ENCODE results near the gene RBM4B. TPM values are rescaled to one million over a fixed set of nuclear protein-coding genes. Genes with fewer than 3 reads are reported as not detected.

The RBM4B gene
- total and polyA plus RNA-seq, 2 of the 13 experiments (the other 11 are each of a cell fraction or from before 2014, with no cell fraction given), result 25.8 to 32.4 TPM

- peak; percentile 70; the same call in 1 of the 2 replicates for TF ChIP-seq SALL2 (CRISPR knock-in tag; IDR thresholded peaks at IDR 0.05)
- TF ChIP-seq ZNF383 (CRISPR knock-in tag; IDR thresholded peaks at IDR 0.05; ENCODE audit: borderline replicate concordance), result no peak
- TF ChIP-seq ZNF143 (CRISPR knock-in tag; IDR thresholded peaks at IDR 0.05), result no peak
- TF ChIP-seq SNAPC2 (CRISPR knock-in tag; IDR thresholded peaks at IDR 0.05), result no peak
- no peak for TF ChIP-seq ZNF296 (CRISPR knock-in tag; conservative IDR thresholded peaks at IDR 0.05)
- TF ChIP-seq KDM5B (CRISPR knock-in tag; IDR thresholded peaks at IDR 0.05; ENCODE audit: borderline replicate concordance), result peak; percentile 93
- no peak for TF ChIP-seq CENPX (CRISPR knock-in tag; IDR thresholded peaks at IDR 0.05)
- TF ChIP-seq SRSF1 (optimal IDR thresholded peaks at IDR 0.05; ENCODE audit: low read depth, low read length), result no peak
- TF ChIP-seq XRCC5 (optimal IDR thresholded peaks at IDR 0.05; ENCODE audit: low read length), result peak; percentile 17
- TF ChIP-seq ARNT (IDR thresholded peaks at IDR 0.05), result no peak
- TF ChIP-seq RXRA (CRISPR knock-in tag; IDR thresholded peaks at IDR 0.05), result 0 out of 2 replicates have a peak, but pooled peaks have one; percentile 35
- TF ChIP-seq ZHX1 (CRISPR knock-in tag; IDR thresholded peaks at IDR 0.05; ENCODE audit: low read depth), result peak; percentile 76; the same call in 1 of the 2 replicates
- no peak for TF ChIP-seq ADNP (CRISPR knock-in tag; IDR thresholded peaks at IDR 0.05)
- peak; percentile 96 for TF ChIP-seq NFYC (CRISPR knock-in tag; IDR thresholded peaks at IDR 0.05)
- no peak; the same call in 1 of the 2 replicates for TF ChIP-seq NR2C2 (CRISPR knock-in tag; IDR thresholded peaks at IDR 0.05; ENCODE audit: borderline replicate concordance)
- TF ChIP-seq ZNF747 (CRISPR knock-in tag; IDR thresholded peaks at IDR 0.05; ENCODE audit: borderline replicate concordance), result peak; percentile 20; the same call in 1 of the 2 replicates
- TF ChIP-seq SNAI1 (CRISPR knock-in tag; IDR thresholded peaks at IDR 0.05; ENCODE audit: borderline replicate concordance), result no peak
- 0 out of 2 replicates have a peak, but pooled peaks have one; percentile 11 for TF ChIP-seq ZC3H4 (CRISPR knock-in tag; IDR thresholded peaks at IDR 0.05; ENCODE audit: borderline replicate concordance)
- TF ChIP-seq HCFC1 (IDR thresholded peaks at IDR 0.05; ENCODE audit: low read depth, low read length), result peak; percentile 27; the same call in 1 of the 2 replicates
- 0 out of 2 replicates have a peak, but pooled peaks have one; percentile 3 for TF ChIP-seq ZNF256 (CRISPR knock-in tag; conservative IDR thresholded peaks at IDR 0.05)
- no peak; the same call in none of the 2 replicates for TF ChIP-seq BORCS8-MEF2B (CRISPR knock-in tag; IDR thresholded peaks at IDR 0.05)
- no peak for TF ChIP-seq ZFP1 (CRISPR knock-in tag; IDR thresholded peaks at IDR 0.05)
- no peak for TF ChIP-seq ZNF432 (CRISPR knock-in tag; IDR thresholded peaks at IDR 0.05; ENCODE audit: borderline replicate concordance)
- TF ChIP-seq MAX (IDR thresholded peaks at IDR 0.05), result peak; percentile 92
- TF ChIP-seq FOXA1 (IDR thresholded peaks at IDR 0.05), result no peak
- no peak for TF ChIP-seq FOXA1 (CRISPR knock-in tag; IDR thresholded peaks at IDR 0.05)
- peak; percentile 67; the same call in 1 of the 2 replicates for TF ChIP-seq PHF20 (CRISPR knock-in tag; IDR thresholded peaks at IDR 0.05)
- peak; percentile 59 for TF ChIP-seq SP4 (CRISPR knock-in tag; IDR thresholded peaks at IDR 0.05)
- no peak for TF ChIP-seq ZSCAN22 (CRISPR knock-in tag; IDR thresholded peaks at IDR 0.05)
Observed at GRCh38 chr11:66638177-66639065, 39.3 kb downstream of the RBM4B start, which contains the start of gene RBM4 (continued).

Measured in HepG2 (cell line).